ENCODE data around the gene ZBTB7C.

DNA sequence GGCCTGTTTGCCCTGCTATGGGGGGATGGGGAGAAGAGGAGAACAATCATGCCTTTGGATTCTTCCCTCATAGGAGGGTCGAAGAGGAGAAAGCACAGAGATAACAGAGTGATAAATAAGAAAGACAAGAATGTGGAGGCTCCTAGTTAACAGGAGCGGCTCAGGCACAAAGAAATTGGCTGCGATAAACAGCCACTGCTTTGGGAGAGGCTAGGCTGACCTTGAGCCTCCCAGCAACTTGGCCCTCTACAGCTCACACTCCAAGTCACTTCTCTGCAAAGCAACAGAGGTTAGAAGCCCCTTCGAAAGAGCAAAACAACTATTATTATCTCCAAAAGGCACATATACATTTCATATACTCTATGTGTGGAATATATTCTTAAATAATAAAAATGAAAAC, 69.5 kb downstream of the ZBTB7C start:
- TF ChIP-seq, protein P1, sequence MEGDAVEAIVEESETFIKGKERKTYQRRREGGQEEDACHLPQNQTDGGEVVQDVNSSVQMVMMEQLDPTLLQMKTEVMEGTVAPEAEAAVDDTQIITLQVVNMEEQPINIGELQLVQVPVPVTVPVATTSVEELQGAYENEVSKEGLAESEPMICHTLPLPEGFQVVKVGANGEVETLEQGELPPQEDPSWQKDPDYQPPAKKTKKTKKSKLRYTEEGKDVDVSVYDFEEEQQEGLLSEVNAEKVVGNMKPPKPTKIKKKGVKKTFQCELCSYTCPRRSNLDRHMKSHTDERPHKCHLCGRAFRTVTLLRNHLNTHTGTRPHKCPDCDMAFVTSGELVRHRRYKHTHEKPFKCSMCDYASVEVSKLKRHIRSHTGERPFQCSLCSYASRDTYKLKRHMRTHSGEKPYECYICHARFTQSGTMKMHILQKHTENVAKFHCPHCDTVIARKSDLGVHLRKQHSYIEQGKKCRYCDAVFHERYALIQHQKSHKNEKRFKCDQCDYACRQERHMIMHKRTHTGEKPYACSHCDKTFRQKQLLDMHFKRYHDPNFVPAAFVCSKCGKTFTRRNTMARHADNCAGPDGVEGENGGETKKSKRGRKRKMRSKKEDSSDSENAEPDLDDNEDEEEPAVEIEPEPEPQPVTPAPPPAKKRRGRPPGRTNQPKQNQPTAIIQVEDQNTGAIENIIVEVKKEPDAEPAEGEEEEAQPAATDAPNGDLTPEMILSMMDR (conservative IDR thresholded peaks at IDR 0.05; ENCODE audit: low read length), result no peak
- TF ChIP-seq EZH2phosphoT487 (IDR thresholded peaks at IDR 0.05; ENCODE audit: borderline replicate concordance), result no peak

All from Loucy (cell line).